NCI-H226 (cell line): ENCODE results near the gene SORL1.
A peak's percentile ranks its signal among the peaks of the same experiment; 100 is the strongest.

Experiments used
- DNase-seq: peaks from one replicate; pipeline ENCODE4 v3.0.0-alpha.2; 2015

Gene SORL1

DNA sequence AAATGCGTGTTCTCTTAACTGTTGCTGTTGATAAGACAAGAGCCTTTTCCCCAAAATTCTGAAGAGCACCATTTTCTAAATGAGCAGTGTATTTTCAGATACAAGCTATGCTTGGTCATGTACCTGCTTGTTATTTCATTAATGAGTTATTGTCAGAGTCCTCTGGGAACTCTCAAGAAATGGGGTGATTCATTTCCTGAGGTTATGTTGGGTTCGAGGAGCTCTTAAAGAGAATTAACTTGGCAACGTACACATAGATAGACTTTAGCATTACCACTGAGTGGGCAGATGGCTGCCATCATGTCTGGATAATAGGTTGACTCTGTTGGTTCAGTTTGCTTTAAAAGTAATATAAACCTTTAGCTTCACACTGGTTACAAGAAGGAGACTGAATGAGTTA, 88.5 kb downstream of the SORL1 start:
- DNase-seq = peak; percentile 49

DNA sequence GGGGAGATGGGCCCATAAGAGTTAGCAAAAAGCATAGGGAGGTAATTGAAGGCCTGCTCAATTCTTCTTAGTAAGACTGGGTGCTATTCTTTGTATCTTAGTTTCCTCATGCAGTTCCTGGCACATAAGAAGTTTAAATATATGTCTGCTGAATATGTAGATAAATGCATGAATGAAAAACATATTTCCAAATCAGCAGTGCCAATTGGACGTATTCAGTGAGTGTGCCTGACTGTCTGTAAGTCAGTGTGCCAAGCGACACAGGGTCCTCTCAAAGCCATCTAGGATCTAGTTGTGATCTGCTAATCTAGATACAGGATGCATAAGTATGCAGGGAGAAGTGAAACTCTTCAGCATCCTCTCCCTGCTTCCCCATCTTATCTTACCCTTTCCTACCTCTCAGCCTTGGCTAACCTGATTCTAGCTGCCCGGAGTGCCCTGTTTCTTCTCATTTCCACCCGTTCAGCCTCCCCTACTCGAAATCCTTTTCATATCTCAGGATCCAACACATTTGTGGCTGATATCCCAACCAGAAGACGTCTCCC, 91.8 kb downstream of the SORL1 start:
- DNase-seq = no peak

DNA sequence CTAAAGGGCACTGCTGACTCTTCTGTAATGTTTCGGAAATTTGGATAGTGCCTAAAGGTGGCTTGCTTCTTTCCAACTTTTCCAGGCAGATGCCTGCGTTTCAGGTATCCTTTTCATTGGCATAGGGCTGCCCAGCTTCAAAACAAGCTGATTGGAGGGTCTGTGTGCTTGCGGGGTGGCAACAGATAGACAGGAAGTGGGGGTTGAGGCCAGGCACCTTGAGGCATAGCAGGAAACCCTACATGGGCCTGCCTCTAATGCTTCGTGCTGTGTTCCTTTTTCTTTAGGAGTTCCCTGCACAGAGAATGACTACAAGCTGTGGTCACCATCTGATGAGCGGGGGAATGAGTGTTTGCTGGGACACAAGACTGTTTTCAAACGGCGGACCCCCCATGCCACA, 92.8 kb downstream of the SORL1 start:
- no peak for DNase-seq

DNA sequence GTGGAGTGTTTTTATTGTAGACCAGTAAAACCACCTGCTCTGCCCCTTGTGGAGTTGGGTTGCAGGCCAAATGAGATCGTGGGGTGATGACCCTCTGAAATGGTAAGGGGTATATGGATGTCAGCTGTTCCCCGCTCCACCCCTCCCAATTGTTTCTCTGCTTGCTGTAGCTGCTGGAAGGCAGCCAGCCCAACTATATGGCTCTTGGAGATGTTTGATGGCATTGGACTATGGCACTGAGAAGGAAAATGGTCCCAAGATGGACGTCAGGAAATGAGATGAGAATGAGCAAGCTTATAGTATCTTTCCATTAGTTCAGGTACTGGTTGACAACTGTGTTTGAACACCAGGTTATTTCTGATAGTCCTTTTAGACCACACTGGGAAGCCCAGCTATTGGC, 95.5 kb downstream of the SORL1 start:
- DNase-seq = no peak

DNA sequence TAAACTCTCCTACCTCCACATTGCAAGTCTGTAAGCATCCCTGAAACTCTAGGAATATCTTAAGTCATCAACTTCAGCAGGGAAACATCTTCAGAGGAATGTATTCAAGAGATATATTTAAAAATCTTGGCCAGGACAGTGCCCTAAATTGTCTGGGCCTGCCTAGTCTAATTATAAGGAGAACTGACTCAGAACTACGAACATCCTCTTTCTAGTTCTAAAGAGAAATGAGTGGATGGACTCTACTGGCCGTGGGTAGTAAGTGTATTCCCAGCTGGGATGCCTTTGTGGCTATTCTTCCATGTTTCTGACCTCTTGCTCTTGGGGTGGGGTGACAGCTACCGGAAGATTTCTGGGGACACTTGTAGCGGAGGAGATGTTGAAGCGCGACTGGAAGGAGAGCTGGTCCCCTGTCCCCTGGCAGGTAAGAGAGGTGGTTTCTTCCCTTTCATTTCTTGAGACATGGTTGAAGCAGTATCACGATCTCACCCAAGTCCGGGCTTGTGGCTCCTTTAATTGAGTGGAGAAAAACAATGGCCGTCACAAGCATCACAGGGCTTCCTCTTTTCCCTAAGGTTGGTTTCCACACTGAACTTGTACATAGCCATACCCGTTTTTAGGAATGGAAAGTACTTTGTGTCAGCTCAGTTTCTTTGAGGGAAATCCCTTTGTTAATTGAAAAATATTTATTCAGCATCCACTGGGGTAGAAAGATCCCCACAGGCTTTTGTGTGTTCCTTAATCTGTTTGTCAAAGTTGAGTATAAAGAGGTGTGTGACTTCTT, 98.3 kb downstream of the SORL1 start:
- DNase-seq = no peak

DNA sequence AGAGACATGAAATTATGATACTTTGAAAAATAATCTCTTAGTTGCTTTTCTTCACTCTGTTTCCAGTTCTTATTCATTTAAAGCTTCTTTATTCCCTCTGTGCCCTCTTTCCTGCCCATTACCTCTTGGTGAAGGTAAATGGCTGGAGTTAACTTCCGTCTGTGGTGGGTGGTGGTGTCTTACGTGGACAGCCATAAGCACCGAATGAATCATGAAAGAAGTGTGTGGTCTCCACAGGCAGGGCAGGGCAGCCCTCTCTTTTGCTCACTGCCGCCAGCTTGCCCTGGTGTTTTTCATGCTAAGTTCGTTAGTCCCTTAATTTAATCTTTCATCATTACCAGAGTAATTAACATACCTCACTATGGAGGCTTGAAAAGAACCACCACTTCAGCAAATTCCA, 99.3 kb downstream of the SORL1 start:
- DNase-seq = no peak

DNA sequence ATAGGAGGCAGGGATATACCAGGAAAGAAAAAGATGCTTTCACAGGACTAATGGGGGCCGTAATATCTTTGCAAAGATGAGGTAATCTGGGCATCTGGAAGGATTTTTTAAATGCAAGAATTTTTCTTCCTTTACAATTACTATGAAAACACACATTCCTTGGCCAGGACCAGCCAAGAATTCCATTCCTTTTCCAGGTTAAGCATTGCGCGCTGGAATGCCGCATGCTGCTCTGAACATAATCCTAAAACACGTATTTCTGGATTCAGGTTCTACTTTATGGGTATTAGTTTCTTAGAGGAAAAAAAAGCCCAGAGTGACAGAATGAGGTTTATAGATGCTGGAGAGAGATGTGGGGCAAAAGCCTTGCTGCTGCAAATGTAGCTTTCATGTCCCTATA, 100.0 kb downstream of the SORL1 start:
- DNase-seq = no peak

DNA sequence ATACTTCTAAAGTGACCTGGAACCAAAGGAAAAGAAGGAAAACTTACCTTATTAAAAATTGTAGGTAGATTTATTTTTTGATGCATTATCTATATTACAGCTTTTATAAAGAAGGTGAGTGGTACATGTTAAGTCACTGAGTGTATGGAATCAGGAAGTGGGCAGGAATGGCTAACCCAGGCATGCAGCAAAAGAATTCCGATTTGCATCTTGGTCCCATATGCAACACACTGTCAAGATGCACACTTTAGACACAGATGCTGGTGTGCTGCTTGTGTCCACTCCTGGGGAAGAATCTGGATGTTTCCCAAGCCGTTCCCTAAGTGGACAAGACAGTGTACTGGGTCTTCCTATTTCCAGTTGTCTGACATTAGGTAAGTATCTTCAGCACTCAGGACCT, 100.5 kb downstream of the SORL1 start:
- DNase-seq = no peak

DNA sequence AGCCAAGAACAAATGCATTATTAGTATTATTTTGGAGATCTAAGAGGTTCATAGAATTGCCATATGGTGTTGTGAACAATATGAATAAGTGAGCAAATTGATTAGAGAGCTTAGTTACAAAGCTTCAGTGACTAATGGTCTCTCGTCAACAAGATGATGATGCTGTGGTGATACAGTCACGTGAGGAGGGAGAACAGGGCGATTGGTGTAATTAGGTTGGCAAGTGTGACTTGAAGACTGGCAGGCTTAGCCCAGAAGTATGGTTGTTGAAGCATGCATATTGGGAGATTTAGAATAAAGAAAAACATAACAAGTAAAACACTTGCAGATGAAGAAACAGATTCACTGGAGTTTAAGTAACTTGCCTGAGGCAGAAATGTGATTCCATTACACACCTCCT, 101.3 kb downstream of the SORL1 start:
- no peak for DNase-seq

DNA sequence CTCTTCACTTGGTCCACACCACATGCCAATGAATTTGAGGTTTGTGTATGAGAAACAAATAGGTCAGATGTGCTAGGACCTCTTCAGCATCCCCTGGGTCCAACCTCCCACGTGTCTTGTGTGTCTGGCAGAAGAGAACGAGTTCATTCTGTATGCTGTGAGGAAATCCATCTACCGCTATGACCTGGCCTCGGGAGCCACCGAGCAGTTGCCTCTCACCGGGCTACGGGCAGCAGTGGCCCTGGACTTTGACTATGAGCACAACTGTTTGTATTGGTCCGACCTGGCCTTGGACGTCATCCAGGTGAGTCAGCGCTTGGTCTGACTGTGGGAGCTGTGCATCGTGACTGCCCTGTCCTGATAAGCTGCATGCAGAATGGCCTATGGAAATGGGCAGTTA, 101.7 kb downstream of the SORL1 start:
- DNase-seq = peak; percentile 78

DNA sequence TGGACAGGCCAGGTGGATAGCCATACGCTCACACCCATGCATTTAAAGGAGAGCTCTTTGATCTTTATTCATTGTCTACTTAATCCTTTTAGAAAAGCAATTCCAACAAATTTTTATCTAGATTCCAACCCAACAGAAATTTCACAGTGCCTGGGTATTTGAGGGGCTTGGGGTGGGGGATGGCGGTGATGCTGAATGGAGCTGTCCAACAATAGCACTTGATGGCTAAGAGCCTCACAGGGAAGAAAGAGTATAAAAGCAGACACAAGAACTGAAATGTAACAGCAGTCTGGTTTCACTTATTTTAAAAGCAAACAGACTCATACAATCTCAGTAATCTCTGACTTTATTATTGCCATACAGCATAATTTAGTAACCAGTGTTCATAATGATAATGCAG, 102.4 kb downstream of the SORL1 start:
- DNase-seq = no peak

DNA sequence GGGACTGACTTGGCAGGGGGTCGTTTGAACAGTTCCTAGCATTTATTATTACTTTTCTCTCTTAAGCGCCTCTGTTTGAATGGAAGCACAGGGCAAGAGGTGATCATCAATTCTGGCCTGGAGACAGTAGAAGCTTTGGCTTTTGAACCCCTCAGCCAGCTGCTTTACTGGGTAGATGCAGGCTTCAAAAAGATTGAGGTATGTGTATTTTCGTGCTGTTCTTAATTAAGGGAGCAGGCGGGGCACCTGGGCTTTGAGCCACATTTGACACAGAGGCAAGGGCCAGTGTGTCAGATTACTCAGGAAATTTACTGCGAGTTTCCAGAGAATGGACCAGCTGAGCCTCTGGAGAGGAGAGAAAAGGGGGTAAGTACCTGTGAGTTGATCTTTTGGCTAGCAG, 103.0 kb downstream of the SORL1 start:
- DNase-seq = no peak

DNA sequence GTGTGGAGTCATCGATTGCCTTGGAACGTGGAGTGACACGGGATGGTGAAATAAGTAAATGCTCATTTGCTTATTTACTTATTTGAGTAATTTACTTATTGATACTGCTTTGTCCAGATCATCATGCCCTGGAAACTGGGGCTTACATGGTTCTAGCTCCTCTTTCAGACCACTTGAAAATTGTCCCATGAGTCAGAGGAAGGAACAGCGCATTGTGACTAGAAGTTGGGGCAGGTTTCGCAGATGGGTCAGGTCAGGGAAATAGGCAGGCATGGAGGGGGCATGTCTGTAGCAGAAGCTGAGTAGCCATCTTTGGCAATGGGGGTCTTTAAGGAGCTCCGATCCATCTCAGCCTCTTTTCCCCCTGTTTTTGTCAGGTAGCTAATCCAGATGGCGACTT, 104.8 kb downstream of the SORL1 start:
- DNase-seq = no peak

DNA sequence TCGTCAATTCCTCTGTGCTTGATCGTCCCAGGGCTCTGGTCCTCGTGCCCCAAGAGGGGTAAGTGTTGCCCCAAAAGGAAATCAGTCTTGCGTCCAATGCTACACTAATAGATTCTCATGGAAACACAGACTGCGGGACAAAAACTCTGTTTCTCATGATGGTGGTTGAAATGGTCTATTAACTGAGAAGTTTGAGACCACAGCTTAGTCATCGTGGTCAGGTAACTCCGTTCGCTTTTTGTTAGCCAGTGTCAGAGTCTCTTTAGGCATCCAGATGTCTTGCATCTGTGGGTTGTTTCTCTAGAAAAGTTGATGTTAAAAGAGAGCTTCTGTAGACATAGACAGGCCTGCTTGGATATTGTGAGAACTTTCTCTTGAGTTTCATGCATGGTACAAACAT, 105.2 kb downstream of the SORL1 start:
- DNase-seq = no peak

DNA sequence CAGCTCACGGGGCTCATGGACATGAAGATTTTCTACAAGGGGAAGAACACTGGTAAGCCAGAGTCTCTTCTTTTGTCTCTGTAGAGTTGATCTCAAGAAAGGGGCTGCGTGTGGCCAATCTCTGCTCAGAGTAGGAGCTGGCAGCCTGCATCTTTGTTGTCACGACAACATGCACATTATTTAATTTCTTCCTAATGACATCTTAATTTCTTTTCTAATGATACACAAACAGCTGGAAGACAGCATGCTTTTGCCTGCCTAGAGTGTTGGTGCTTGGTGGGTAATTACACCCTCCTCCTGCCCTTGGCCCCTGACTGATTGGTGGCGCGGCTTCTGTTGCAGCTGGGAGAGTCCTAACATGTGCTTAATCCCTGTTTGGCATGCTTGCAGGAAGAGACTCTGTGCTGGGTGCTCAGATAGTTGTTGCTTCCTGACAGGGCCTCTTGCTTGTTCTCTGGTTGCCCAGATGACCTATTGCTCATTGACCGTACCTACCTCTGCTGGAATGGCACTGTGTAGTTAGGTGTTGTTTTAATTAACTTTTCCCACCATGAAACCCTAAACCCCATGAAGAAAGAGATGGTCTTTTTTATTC, 107.6 kb downstream of the SORL1 start:
- no peak for DNase-seq

DNA sequence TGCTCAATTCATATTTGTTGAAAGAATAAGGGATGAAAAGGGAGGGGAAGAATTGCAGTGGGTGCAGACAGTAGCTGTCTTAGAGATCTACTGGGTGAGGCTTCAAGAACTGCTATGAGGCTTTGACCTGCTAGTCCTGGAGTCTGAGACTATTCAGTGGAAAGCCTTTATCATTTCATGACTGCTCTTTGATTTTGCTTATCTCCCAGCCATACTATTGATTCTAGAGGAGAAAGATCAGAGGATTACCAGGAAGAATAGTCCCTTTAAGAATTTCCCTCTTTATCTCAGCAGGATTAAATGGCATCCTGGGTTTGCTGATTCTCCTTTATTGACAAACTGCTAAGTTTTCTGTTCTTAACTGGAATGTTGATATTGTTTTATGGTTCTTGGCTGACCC, 108.1 kb downstream of the SORL1 start:
- no peak for DNase-seq

DNA sequence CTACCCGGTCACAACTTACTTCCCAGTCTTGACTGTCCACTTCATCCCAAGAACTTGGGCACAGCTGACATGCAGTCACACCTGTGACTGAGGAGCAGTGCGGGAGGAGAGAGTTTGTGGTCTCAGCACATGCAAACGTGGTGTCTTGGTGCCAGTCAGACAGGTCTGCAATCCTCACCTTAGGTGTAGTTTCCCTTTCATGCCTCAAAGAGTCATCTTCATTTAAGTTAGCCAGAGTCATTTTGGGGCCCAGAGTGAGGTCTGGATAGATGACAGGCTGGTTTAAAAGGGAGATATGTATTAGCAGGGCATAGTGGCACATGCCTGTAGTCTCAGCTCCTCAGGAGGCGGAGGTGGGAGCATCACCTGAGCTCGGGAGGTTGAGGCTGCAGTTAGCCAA, 109.1 kb downstream of the SORL1 start:
- no peak for DNase-seq

DNA sequence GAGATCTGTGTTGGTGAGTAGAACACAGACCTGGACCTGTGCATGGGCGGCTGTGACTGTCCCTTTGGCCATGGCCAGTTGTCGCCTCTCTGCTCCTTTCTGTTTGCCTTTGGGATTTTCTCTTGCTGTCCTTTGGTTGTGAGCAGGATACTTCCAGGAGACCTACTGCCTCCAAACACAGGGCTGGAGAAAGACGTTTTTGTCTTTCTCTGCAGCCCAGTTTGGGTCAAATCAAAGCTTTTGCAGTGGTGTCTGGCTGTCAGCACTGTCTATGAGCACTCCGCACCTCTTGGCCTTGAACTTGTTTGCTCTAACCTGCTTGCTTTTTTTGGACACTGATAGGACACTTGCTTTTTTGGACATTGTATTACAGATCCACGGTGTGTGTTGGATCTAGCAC, 109.6 kb downstream of the SORL1 start:
- no peak for DNase-seq

DNA sequence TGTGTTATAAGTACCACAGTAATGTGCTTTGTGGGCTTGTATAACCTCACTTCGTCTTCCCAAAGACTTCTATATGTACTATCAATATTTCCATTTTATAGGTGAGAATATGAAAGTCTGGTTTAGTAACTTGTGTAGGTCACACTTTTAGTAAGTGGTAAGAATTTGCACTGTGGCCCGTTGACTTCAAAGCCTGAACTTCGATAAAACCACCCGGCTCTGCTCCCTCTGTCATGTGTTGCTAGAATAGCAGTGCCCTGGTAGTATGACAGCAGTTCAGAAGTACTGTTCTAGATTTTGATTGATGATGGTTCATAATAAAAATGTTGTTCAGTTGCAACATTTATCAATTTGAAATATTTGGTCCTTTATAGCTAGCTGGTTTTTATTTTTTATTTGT, 110.9 kb downstream of the SORL1 start:
- no peak for DNase-seq

DNA sequence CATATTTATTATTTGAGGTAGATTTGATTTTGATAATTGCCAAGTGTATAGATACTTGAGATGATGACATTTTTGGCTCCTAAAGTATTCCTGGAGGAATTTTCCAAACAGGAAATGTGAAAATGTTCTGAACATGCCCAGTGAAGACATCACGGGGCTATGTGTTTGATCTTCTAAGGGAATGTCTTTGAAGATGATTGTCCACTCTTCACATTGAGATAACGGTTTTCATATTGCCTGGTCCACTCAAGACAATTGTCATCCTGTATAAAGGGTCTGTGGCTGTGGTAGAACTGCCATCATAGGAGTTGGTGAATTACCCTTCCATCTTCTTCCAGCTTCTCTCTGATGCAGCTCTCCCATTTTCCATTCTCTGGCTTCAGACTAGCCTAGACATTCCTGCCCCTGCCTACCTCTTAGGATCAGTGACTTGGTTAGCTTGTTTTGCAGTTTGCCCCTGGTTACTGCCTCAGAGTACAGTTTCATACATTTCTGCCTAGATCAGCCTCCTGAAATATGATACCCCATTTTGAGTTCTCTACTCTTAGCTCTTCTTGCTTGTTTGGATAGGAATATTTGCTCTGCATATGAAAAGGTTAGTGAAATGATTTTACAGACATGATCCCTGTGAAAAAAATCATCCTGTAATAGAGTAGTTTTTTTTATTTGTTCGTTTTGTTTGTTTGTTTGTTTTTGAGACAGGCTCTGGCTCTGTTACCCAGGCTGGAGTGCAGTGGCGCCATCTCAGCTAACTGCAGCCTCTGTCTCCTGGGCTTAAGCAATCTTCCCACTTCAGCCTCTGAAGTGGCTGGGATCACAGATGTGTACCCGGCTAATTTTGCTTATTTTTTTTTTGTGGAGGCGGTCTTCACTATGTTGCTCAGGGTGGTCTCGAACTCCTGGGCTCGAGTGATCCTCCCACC, 112.0 kb downstream of the SORL1 start:
- no peak for DNase-seq

DNA sequence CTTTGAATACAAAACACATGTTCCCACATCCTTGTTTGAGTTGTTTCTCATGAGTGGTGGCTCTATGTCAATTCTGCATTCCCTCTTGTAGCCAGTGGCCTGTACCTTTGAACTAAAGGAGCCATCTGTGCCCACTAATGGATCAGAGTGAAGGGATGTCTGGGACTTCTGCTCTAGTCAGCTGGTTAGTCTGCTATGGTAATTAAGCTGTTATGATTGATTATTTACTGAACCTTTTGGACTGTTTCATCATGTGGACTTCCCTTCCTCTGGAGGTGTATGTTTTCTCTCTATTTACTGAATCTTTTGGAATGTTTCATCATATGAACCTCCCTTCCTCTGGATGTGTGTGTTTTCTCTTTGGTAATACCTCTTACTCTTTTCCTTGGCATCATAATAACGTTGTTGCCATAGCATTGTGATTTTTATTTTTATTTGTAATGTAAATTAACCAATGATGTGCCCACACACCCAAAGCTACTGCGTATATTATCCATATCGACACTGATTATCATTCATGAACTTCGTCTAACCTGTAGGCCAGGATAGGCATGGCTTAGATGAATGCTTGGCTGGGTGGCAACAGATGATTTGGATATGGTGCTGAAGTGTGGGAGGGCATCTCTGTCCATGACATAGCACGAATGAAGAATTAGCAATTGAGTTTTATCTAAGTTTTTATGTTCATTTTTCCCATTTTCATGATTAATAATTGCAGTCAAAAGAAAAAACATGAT, 113.0 kb downstream of the SORL1 start:
- DNase-seq = no peak

DNA sequence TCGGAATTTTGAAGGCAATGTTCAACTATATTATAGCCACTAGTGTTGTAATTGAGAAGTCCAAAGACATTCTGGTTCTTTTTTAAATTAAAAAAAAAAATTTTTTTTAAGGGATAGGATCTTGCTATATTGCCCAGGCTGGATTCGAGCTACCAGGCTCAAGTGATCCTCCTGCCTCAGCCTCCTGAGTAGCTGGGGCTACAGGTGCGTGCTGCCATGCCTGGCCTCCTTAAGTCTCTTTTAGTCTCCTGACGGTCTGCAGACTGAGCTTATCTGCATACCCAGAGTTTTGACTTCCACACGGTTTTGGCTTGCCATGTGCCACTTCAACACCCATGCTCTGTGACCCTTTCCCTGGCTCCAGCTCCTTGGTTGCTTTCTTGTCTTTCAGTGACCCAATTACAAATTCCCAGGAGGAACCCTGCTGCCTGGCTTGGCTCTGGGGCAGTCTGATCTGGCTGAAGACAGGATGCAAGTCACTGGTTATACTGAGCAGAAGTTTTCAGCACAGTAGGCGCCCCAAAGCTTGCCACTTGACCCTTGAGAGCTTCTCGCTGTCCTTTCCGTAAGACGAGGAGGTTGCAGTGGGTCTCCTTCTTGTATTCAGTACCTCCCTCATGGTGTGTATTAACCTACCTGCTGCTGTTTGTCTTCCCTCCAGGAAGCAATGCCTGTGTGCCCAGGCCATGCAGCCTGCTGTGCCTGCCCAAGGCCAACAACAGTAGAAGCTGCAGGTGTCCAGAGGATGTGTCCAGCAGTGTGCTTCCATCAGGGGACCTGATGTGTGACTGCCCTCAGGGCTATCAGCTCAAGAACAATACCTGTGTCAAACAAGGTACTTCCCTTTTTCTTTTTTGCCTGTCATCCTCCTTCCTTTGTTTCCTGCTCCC, 114.4 kb downstream of the SORL1 start:
- no peak for DNase-seq
